ENCODE results near the gene SPIRE2. TPM values are rescaled to one million over a fixed set of nuclear protein-coding genes. Genes with fewer than 3 reads are reported as not detected.

SPIRE2 gene
- total RNA-seq, 2 donors from 2014 or later = 0.90 to 1.8 TPM

DNA sequence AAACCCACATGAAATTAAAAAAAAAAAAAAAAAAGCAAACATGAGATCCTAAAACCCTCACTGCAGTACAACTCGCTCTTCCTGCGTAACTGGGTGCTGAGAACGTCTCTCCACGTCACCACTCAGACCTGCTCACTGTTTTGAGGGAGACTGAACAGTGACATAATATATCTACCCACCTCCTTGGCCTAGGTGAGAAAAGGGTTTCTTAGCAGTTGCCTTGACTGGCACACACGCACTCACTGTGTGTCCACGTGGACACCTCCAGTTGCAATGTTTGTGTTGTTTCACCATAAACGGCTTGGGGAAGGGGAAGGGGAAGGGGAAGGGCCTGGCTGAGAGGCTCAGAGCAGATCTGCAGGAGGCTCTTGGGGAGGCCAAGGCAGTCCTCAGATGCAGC is 43.9 kb upstream of the SPIRE2 start:
- TF ChIP-seq, protein P1, sequence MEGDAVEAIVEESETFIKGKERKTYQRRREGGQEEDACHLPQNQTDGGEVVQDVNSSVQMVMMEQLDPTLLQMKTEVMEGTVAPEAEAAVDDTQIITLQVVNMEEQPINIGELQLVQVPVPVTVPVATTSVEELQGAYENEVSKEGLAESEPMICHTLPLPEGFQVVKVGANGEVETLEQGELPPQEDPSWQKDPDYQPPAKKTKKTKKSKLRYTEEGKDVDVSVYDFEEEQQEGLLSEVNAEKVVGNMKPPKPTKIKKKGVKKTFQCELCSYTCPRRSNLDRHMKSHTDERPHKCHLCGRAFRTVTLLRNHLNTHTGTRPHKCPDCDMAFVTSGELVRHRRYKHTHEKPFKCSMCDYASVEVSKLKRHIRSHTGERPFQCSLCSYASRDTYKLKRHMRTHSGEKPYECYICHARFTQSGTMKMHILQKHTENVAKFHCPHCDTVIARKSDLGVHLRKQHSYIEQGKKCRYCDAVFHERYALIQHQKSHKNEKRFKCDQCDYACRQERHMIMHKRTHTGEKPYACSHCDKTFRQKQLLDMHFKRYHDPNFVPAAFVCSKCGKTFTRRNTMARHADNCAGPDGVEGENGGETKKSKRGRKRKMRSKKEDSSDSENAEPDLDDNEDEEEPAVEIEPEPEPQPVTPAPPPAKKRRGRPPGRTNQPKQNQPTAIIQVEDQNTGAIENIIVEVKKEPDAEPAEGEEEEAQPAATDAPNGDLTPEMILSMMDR (IDR thresholded peaks at IDR 0.05) = no peak
- Histone ChIP-seq H3K36me3 (no peaks in the 10 kb centered on the region), H3K4me3 (no peak overlapping the region), H3K9me3 (no peaks in the 10 kb centered on the region), H3K4me1 (no peaks in the 10 kb centered on the region), H3K27ac (no peak overlapping the region), H3K27me3 (no peaks in the 10 kb centered on the region)
- no peak for DNase-seq (ENCODE audit: low spot score)

DNA sequence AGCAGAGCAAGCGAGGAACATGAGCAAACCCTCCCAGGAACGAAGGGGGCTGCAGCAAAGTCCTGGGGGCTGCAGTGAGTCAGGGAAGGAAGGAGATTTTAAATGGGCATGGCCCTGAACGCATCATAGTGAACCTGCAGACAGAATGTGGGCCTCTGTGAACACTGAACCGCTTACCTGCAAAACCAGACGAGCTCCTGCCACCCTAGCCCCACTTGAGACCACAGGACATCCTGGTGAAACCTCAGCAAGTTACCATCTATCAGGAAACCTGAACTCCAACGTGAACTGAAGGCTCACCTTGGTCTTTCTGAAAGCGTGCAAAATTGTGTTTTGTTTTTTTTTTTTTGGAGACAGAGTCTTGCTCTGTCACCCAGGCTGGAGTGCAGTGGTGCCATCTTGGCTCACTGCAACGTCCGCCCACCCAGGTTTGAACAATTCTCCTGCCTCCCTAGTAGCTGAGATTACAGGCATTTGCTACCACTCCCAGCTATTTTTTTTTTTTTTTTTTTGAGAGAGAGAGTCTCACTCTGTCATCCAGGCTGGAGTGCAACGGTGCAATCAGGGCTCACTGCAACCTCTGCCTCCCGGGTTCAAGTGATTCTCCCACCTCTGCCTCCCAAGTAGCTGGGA is 42.6 kb upstream of the SPIRE2 start:
- Histone ChIP-seq H3K27me3 (no peaks in the 10 kb centered on the region), H3K27ac (no peak overlapping the region), H3K4me3 (no peak overlapping the region), H3K9me3 (no peaks in the 10 kb centered on the region), H3K36me3 (no peaks in the 10 kb centered on the region), H3K4me1 (no peaks in the 10 kb centered on the region)
- TF ChIP-seq, protein P1 (IDR thresholded peaks at IDR 0.05) = no peak
- no peak for DNase-seq (ENCODE audit: low spot score)

DNA sequence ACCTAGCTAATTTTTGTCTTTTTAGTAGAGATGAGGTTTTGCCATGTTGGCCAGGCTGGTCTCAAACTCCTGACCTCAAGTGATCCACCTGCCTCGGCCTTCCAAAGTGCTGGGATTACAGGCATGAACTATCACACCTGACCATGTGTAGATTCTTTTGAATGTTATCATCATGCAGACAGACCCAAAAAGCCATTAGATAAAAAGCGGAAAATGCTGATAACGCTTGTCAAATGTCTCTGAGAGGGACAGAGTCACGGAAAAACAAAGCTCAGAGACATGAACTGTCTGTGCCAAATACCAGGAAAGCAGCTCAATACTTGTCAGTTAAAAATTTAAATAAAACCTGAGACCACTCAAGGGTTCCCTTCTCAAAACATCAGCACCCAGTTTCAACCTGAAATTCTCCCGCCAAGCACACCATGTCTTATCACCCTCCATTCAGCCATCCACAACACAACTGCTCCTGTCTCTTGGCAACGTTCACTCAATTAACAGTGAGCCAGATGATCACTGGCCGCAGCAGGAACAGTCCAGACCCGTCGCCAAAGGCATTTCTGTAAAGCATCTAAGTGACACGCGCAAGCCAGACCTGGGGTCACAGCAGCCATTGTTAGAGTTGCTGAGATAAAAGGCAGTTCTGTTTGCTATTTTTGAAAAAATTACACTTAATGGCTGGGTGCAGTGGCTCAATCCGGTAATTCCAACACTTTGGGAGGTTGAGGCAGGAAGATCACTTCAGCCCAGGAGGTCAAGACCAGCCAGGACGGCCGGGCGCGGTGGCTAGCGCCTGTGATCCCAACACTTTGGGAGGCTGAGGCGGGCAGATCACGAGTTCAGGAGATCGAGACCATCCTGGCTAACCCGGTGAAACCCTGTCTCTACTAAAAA is 41.6 kb upstream of the SPIRE2 start:
- H3K4me1 ChIP-seq = no peaks in the 10 kb centered on the region
- no peak overlapping the region for H3K4me3 ChIP-seq
- no peak for DNase-seq (ENCODE audit: low spot score)
- TF ChIP-seq, protein P1 (IDR thresholded peaks at IDR 0.05) = no peak
- no peak overlapping the region for H3K27ac ChIP-seq
- H3K36me3 ChIP-seq = no peaks in the 10 kb centered on the region
- no peaks in the 10 kb centered on the region for H3K9me3 ChIP-seq
- H3K27me3 ChIP-seq = no peaks in the 10 kb centered on the region

DNA sequence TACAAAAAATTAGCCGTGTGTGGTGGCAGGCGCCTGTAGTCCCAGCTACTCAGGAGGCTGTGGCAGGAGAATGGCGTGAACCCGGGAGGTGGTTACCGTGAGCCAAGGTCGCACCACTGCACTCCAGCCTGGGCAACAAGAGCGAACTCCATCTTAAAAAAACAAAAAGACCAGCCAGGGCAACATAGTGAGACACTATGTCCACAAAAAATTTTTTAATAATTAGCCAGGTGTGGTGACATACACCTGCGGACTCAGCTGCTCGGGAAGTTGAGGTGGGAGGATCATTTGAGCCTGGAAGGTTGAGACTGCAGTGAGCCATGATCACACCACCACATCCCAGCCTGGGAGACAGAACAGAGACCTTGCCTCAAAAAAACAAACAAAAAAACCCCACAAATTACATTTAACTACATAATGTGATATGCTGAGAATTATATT is 40.9 kb upstream of the SPIRE2 start:
- Histone ChIP-seq H3K9me3 (no peaks in the 10 kb centered on the region), H3K4me1 (no peaks in the 10 kb centered on the region), H3K27ac (no peak overlapping the region), H3K36me3 (no peaks in the 10 kb centered on the region), H3K27me3 (no peaks in the 10 kb centered on the region), H3K4me3 (no peak overlapping the region)
- TF ChIP-seq, protein P1 (IDR thresholded peaks at IDR 0.05) = no peak
- no peak for DNase-seq (ENCODE audit: low spot score)

DNA sequence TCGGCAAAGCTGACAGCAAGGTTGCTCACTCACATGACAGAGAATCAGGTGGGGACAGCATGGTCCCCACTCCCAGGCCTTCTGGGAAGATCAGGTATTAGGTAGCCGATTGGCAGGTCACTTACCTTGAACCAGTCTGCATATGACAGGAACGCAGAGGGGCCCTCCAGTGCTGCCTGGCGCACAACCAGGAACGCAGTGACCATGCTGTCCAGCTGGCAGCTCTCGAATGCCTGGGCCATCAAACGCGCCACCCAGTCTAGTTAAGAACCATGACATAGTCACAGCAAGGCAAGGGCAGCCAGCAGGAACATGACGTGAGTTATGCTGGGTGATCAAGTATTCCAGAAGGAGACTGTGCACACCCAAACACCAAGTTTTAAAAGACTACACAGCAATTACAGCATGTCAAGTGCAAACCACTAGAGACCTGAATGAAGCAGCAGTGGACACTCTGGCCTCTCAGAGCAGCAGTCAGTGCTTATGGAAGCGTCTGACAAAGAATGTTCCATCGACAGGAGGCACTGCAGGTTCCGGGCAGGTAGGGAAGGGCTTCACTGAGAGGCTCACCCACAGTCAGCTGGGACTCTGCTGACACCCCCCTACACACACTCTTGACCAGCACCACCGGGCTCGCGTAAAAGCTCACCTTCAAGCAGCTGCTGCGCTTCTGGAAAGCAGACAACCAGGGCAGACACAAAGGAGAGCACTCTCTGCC is 36.8 kb upstream of the SPIRE2 start:
- Histone ChIP-seq H3K36me3 (no peaks in the 10 kb centered on the region), H3K4me3 (no peak overlapping the region), H3K27me3 (no peaks in the 10 kb centered on the region), H3K9me3 (no peaks in the 10 kb centered on the region), H3K27ac (no peak overlapping the region), H3K4me1 (no peaks in the 10 kb centered on the region)
- TF ChIP-seq, protein P1 (IDR thresholded peaks at IDR 0.05) = no peak
- DNase-seq (ENCODE audit: low spot score) = no peak

All from right atrium auricular region (tissue), 2 donors.